Upper lobe of left lung (tissue), 4 donors: Measurements from ENCODE around the gene CCL3.

Source experiments
- EP300 ChIP-seq, 4 donors: sonication (generic); formaldehyde crosslinking; IDR thresholded peaks; one replicate each; pipeline ENCODE4 v1.5.1; 2017; ENCODE audit warnings: antibody characterized with exemption in 4 of 4, control low read depth in 2 of 4
- POLR2A ChIP-seq, 4 donors: fragments of 450-650 bp; IDR thresholded peaks; one replicate each; pipeline ENCODE4 v1.5.1; 2016 to 2017; ENCODE audit warnings: antibody characterized with exemption in 4 of 4, mild to moderate bottlenecking in 2 of 4
- POLR2AphosphoS5 ChIP-seq, 2 donors: sonication (generic); formaldehyde crosslinking; IDR thresholded peaks; one replicate each; pipeline ENCODE4 v1.5.1; 2017; ENCODE audit warnings: antibody characterized with exemption in 2 of 2
- TF ChIP-seq, protein P1 (sequence below), 6 experiments: fragments of 450-650 bp in 4 of 6; fragments of 200-600 bp in 2 of 6; sonication (generic) in 2 of 6; IDR thresholded peaks; one replicate each; pipeline ENCODE4 v1.5.1; 2016 to 2019; ENCODE audit warnings: antibody characterized with exemption in 6 of 6

- TF ChIP-seq, protein P1, sequence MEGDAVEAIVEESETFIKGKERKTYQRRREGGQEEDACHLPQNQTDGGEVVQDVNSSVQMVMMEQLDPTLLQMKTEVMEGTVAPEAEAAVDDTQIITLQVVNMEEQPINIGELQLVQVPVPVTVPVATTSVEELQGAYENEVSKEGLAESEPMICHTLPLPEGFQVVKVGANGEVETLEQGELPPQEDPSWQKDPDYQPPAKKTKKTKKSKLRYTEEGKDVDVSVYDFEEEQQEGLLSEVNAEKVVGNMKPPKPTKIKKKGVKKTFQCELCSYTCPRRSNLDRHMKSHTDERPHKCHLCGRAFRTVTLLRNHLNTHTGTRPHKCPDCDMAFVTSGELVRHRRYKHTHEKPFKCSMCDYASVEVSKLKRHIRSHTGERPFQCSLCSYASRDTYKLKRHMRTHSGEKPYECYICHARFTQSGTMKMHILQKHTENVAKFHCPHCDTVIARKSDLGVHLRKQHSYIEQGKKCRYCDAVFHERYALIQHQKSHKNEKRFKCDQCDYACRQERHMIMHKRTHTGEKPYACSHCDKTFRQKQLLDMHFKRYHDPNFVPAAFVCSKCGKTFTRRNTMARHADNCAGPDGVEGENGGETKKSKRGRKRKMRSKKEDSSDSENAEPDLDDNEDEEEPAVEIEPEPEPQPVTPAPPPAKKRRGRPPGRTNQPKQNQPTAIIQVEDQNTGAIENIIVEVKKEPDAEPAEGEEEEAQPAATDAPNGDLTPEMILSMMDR (IDR thresholded peaks at IDR 0.05): no peak
- TF ChIP-seq POLR2A (IDR thresholded peaks at IDR 0.05) (no peak), POLR2AphosphoS5 (IDR thresholded peaks at IDR 0.05) (no peak), EP300 (IDR thresholded peaks at IDR 0.05) (no peak)
Measured at GRCh38 chr17:36112572-36112971, 22.6 kb upstream of the CCL3 start.
